T-helper 1 cell treated with Interleukin-12 subunit alpha and Interleukin-12 subunit beta and Interleukin-4 antibody, amounts not matched to agents 30 ng/mL and 1 ng/mL, for 36 hours (primary cell): ENCODE measurements around the gene CABYR. TPM values are rescaled to one million over a fixed set of nuclear protein-coding genes. Genes with fewer than 3 reads are reported as not detected.

Experiments
- intact Hi-C: fragments of 100-400 bp; cut with micrococcal nuclease; formaldehyde crosslinking; loops from one replicate; pipeline ENCODE4 v1.15.1; 2024
- total RNA-seq: library from RNA; stranded (reverse); gene quantifications from 2 replicates; pipeline ENCODE4 v1.2.3, GENCODE V29; 2022

The CABYR gene
- total RNA-seq, 1 donor from 2014 or later: 0.74 TPM

GRCh38 chr18:24189664-24190346 is 50.9 kb downstream of the CABYR start:
- intact Hi-C loops: no loop called here

- intact Hi-C loops: no loop called here
These were observed 51.7 kb downstream of the CABYR start for GRCh38 chr18:24190590-24190989.

GRCh38 chr18:24195296-24196053 is 56.6 kb downstream of the CABYR start:
- intact Hi-C loops: no loop called here

- intact Hi-C loops: no loop called here
These were observed 57.9 kb downstream of the CABYR start for GRCh38 chr18:24196764-24197163.

- intact Hi-C loops: no loop called here
These were observed 58.5 kb downstream of the CABYR start for GRCh38 chr18:24197412-24197811.

- intact Hi-C loops: no loop called here
These were observed 59.6 kb downstream of the CABYR start for GRCh38 chr18:24198461-24198860.

GRCh38 chr18:24199372-24199962 is 60.6 kb downstream of the CABYR start:
- intact Hi-C loops: no loop called here

GRCh38 chr18:24200494-24201290 is 61.8 kb downstream of the CABYR start:
- intact Hi-C loops: no loop called here

- intact Hi-C loops: no loop called here
These were observed 63.1 kb downstream of the CABYR start for GRCh38 chr18:24201699-24202687.

- intact Hi-C loops: no loop called here
These were observed 66.0 kb downstream of the CABYR start for GRCh38 chr18:24204904-24205303.

- intact Hi-C loops: no loop called here
These were observed 69.6 kb downstream of the CABYR start for GRCh38 chr18:24208270-24209035.

- intact Hi-C loops: no loop called here
These were observed 70.7 kb downstream of the CABYR start for GRCh38 chr18:24209558-24209957.

Other genes with a start within 250 kb of the CABYR start
- 63.0 and 64.6 TPM in 2 replicates for gene TTC39C, start 124.3 kb upstream of the CABYR start, total RNA-seq